ENCODE measurements around the gene CRYBG1. TPM values are rescaled to one million over a fixed set of nuclear protein-coding genes. Genes with fewer than 3 reads are reported as not detected.

CRYBG1 gene
- total and polyA plus RNA-seq, 2 donors (not counting 3 experiments of a cell fraction or from before 2014, with no cell fraction given) = 4.1 to 30.1 TPM

DNA sequence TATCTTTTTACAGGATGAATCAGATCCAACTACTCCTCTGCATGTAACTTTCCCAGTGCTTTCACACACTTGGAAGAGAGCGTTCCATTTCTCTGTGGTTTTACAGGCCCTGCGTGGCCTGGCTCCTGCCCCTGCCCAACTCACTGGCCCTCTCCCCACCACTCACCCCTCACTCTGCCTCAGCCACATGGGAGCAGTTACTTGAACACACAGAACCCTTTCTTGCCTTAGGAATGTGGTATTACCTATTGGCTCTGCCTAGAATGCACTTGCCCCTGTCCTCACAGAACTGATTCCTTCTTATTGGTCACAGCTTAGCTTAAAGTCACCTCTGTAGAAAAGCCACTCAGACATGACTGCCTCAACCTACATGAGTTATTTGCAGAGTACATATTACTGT is 108.4 kb downstream of the CRYBG1 start:
- no peak for FAIRE-seq
- TF ChIP-seq JUN (IDR thresholded peaks at IDR 0.05; ENCODE audit: borderline replicate concordance, insufficient read depth, insufficient read length, low read depth) (no peak), FOS (IDR thresholded peaks at IDR 0.05; ENCODE audit: borderline replicate concordance, insufficient read depth, low read length) (no peak), POLR2A (IDR thresholded peaks at IDR 0.05; ENCODE audit: low read depth, low read length) (no peak), MYC (IDR thresholded peaks at IDR 0.05; ENCODE audit: low read depth, low read length) (no peak), POLR2AphosphoS5 (IDR thresholded peaks at IDR 0.05; ENCODE audit: insufficient read depth, low read depth, low read length) (no peak), GATA2 (IDR thresholded peaks at IDR 0.05; ENCODE audit: insufficient read depth, insufficient read length, low read depth, low read length) (no peak), EZH2 (IDR thresholded peaks at IDR 0.05; ENCODE audit: borderline replicate concordance, low read depth, low read length, severe bottlenecking) (no peak)
- TF ChIP-seq, protein P1, sequence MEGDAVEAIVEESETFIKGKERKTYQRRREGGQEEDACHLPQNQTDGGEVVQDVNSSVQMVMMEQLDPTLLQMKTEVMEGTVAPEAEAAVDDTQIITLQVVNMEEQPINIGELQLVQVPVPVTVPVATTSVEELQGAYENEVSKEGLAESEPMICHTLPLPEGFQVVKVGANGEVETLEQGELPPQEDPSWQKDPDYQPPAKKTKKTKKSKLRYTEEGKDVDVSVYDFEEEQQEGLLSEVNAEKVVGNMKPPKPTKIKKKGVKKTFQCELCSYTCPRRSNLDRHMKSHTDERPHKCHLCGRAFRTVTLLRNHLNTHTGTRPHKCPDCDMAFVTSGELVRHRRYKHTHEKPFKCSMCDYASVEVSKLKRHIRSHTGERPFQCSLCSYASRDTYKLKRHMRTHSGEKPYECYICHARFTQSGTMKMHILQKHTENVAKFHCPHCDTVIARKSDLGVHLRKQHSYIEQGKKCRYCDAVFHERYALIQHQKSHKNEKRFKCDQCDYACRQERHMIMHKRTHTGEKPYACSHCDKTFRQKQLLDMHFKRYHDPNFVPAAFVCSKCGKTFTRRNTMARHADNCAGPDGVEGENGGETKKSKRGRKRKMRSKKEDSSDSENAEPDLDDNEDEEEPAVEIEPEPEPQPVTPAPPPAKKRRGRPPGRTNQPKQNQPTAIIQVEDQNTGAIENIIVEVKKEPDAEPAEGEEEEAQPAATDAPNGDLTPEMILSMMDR (IDR thresholded peaks at IDR 0.05; ENCODE audit: extremely low read depth in 1 of 2, insufficient read depth in 1 of 2, low read depth in 1 of 2, low read length in 2 of 2) = no peak
- TF ChIP-seq, protein P2, sequence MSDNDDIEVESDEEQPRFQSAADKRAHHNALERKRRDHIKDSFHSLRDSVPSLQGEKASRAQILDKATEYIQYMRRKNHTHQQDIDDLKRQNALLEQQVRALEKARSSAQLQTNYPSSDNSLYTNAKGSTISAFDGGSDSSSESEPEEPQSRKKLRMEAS (IDR thresholded peaks at IDR 0.05; ENCODE audit: insufficient read depth, insufficient read length) = no peak
- Histone ChIP-seq H3K9me3 (replicated peaks; ENCODE audit: control insufficient read depth, insufficient read depth, low read length) (no peaks in the 10 kb centered on the region), H2AFZ (ENCODE audit: low read depth, low read length) (no peak overlapping the region), H3K79me2 (ENCODE audit: control insufficient read depth, insufficient read depth, low read length) (no peaks in the 10 kb centered on the region), H3K27ac (ENCODE audit: insufficient read depth, low read depth, low read length) (no peak overlapping the region), H3K4me2 (ENCODE audit: insufficient read depth, low read length) (no peak overlapping the region), H3K36me3 (ENCODE audit: control insufficient read depth in 2 of 2, extremely low read depth in 1 of 2, insufficient read depth in 2 of 2, low read length in 2 of 2) (no peaks in the 10 kb centered on the region), H3K4me1 (ENCODE audit: control insufficient read depth, extremely low read depth, insufficient read depth, low read length) (no peaks in the 10 kb centered on the region), H3K9ac (replicated peaks; ENCODE audit: extremely low read depth, insufficient read depth, low read length) (no peak overlapping the region), H4K20me1 (replicated peaks; ENCODE audit: control insufficient read depth, extremely low read depth, insufficient read depth, low read length) (no peaks in the 10 kb centered on the region), H3K9me1 (replicated peaks; ENCODE audit: control insufficient read depth, extremely low read depth, insufficient read depth, low read length) (no peaks in the 10 kb centered on the region), H3K27me3 (ENCODE audit: control insufficient read depth in 2 of 2, insufficient read depth in 2 of 2, low read length in 2 of 2) (peaks cover 12 to 19% of the 10 kb centered on the region in 2 experiments), H3K4me3 (replicated peaks in 1 of 3; ENCODE audit: insufficient read depth in 1 of 3, low read depth in 1 of 3, low read length in 3 of 3) (no peak overlapping the region)
- ChIA-PET POLR2A (no interaction called here), CTCF (no interaction called here)
- intact Hi-C loops (cut with micrococcal nuclease) = no loop called here
- dilution Hi-C loops (cut with MboI; ENCODE audit: extremely low pct_ligation_motif_present, low sequenced_read_pairs) = no loop called here
- no peak for DNase-seq (ENCODE audit: low read depth, low spot score)
- no TSS peak for BruUV-seq (replicated peaks)
